Left ventricle myocardium inferior (tissue), 1 donor: ENCODE measurements around the gene METTL6. TPM values are rescaled to one million over a fixed set of nuclear protein-coding genes. Genes with fewer than 3 reads are reported as not detected.
"Not testable (repeated sequence)": the region's sequence is repeated elsewhere in the genome, so short reads cannot be mapped to it uniquely, and the experiment has no call there.

ENCODE experiments used
- DNase-seq: peaks from one replicate; pipeline ENCODE4 v3.0.0-alpha.2; 2020
- H3K27ac ChIP-seq: fragments of 200-600 bp; replicated peaks from 2 replicates; pipeline ENCODE4 v1.8.0; 2021
- H3K27me3 ChIP-seq: fragments of 200-600 bp; 2 replicates; pipeline ENCODE4 v1.8.0; 2021; ENCODE audit warnings: low read depth
- H3K36me3 ChIP-seq: fragments of 200-600 bp; 2 replicates; pipeline ENCODE4 v1.8.0; 2021
- H3K4me1 ChIP-seq: fragments of 200-600 bp; 2 replicates; pipeline ENCODE4 v1.8.0; 2021
- H3K4me3 ChIP-seq: fragments of 200-600 bp; 2 replicates; pipeline ENCODE4 v1.8.0; 2021; ENCODE audit warnings: mild to moderate bottlenecking, moderate library complexity
- H3K9me3 ChIP-seq: fragments of 200-600 bp; replicated peaks from 2 replicates; pipeline ENCODE4 v1.8.0; 2021
- CTCF ChIP-seq: fragments of 200-600 bp; IDR thresholded peaks from 2 replicates; pipeline ENCODE4 v1.8.0; 2021; ENCODE audit warnings: antibody characterized with exemption, mild to moderate bottlenecking, borderline replicate concordance
- intact Hi-C: fragments of 100-400 bp; cut with micrococcal nuclease; formaldehyde crosslinking; loops from one replicate; pipeline ENCODE4 v1.11.0; 2022
- total RNA-seq: library from RNA; stranded (reverse); fragmentation: NEBNext Ultra II Directional; extraction: Animal tissue kit (Norgen Biotek cat#: 25700); gene quantifications from one replicate; pipeline ENCODE4 v1.2.1, GENCODE V29; 2021
- donor health status: DM: no; HTN: yes; CAD: no; lungs with severe emphysema.

The METTL6 gene
- total RNA-seq, 1 donor from 2014 or later = 11.3 TPM

DNA sequence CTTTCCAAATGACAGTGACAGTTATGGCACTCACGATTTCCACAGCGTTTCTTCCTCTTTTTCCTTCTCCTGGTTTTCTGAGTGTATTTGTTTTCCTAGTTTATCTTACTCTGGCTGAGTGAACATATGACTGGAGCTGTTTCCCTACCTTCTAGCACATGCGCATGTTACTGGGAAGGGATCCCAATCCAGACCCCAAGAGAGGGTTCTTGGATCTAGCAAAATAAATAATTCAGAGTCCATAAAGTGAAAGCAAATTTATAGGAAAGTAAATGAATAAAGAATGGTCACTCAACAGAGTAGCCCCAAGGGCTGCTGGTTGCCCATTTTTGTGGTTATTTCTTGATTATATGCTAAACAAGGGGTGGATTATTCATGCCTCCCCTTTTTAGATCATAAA lies 23.8 kb downstream of the METTL6 start:
- H3K27me3 ChIP-seq = no peaks in the 10 kb centered on the region
- no peaks in the 10 kb centered on the region for H3K36me3 ChIP-seq
- no peaks in the 10 kb centered on the region for H3K9me3 ChIP-seq
- intact Hi-C loops = loop anchor here (10.0 kb wide), 1 partner anchor 199 kb away; the partner anchor contains the start of gene CAPN7
- no peaks in the 10 kb centered on the region for H3K4me1 ChIP-seq
- DNase-seq = no peak
- no peak overlapping the region for H3K4me3 ChIP-seq
- no peak overlapping the region for H3K27ac ChIP-seq
- no peak for TF ChIP-seq CTCF

DNA sequence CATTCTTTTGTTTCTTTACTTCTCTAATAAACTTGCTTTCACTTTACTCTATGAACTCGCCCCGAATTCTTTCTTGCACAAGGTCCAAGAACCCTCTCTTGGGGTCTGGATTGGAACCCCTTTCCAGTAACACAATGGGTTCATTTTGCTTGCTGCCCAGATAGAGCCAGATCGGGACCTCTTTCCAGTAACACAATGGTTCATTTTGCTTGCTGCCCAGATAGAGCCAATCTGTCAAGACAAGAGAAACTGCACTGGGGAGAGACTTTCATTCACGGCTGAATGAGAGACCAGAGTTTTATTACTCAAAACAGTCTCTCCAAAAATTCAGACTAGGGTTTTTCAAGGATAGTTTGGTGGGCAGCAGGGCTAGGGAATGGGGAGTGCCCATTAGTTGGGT lies 25.4 kb downstream of the METTL6 start:
- no peak for DNase-seq
- Histone ChIP-seq H3K36me3 (peaks cover 5% of the 10 kb centered on the region), H3K27ac (no peak overlapping the region), H3K4me3 (no peak overlapping the region), H3K9me3 (peaks cover 4% of the 10 kb centered on the region), H3K27me3 (no peaks in the 10 kb centered on the region), H3K4me1 (no peaks in the 10 kb centered on the region)
- no peak for TF ChIP-seq CTCF
- intact Hi-C loops = loop anchor here (10.0 kb wide), 1 partner anchor 197 kb away; the partner anchor contains the start of gene CAPN7

- H3K4me1 ChIP-seq = no peaks in the 10 kb centered on the region
- H3K27me3 ChIP-seq = no peaks in the 10 kb centered on the region
- DNase-seq = no peak
- no peak overlapping the region for H3K27ac ChIP-seq
- H3K36me3 ChIP-seq = peaks cover 9% of the 10 kb centered on the region
- no peak for TF ChIP-seq CTCF
- H3K4me3 ChIP-seq = no peak overlapping the region
- intact Hi-C loops = loop anchor here (10.0 kb wide), 1 partner anchor 195 kb away; the partner anchor contains the start of gene CAPN7
- peaks cover 5% of the 10 kb centered on the region for H3K9me3 ChIP-seq
Observed at GRCh38 chr3:15399970-15400369, 27.4 kb downstream of the METTL6 start.

DNA sequence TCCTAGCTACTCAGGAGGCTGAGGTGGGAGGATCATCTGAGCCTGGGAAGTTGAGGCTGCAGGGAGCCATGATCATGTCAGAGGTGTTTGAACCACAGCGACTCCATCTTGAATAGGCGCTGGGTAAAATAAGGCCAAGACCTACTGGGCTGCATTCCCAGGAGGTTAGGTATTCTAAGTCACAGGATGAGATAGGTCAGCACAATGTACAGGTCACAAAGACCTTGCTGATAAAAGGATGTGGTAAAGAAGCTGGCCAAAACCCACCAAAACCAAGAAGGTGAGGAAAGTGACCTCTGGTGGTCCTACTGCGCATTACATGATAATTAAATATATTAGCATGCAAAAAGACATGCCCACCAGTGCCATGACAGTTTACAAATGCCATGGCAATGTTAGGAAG lies 28.6 kb downstream of the METTL6 start:
- intact Hi-C loops, H3K4me1 ChIP-seq, H3K27me3 ChIP-seq, H3K4me3 ChIP-seq, H3K27ac ChIP-seq, H3K36me3 ChIP-seq, DNase-seq, H3K9me3 ChIP-seq: not testable (repeated sequence)
- TF ChIP-seq CTCF = peak; percentile 33

DNA sequence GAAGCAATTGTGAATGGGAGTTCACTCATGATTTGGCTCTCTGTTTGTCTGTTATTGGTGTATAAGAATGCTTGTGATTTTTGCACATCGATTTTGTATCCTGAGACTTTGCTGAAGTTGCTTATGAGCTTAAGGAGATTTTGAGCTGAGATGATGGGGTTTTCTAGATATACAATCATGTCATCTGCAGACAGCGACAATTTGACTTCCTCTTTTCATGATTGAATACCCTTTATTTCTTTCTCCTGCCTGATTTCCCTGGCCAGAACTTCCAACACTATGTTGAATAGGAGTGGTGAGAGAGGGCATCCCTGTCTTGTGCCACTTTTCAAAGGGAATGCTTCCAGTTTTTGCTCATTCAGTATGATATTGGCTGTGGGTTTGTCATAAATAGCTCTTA lies 34.1 kb downstream of the METTL6 start:
- intact Hi-C loops, H3K4me1 ChIP-seq, DNase-seq: not testable (repeated sequence)

GRCh38 chr3:15391007-15391406 lies 36.3 kb downstream of the METTL6 start:
- DNase-seq = no peak
- H3K27me3 ChIP-seq = no peaks in the 10 kb centered on the region
- TF ChIP-seq CTCF = no peak
- H3K27ac ChIP-seq = no peak overlapping the region
- peaks cover 24% of the 10 kb centered on the region for H3K4me1 ChIP-seq
- intact Hi-C loops = no loop called here
- H3K4me3 ChIP-seq = no peak overlapping the region
- peaks cover 10% of the 10 kb centered on the region for H3K9me3 ChIP-seq
- H3K36me3 ChIP-seq = no peaks in the 10 kb centered on the region

More for the DNA sequence above, 34.1 kb downstream of the METTL6 start:
- not testable (repeated sequence) for H3K4me3 ChIP-seq, H3K27me3 ChIP-seq, H3K9me3 ChIP-seq, H3K36me3 ChIP-seq, H3K27ac ChIP-seq
